Left lung (tissue), 10 donors: ENCODE results near the gene SPATA6. TPM values are rescaled to one million over a fixed set of nuclear protein-coding genes. Genes with fewer than 3 reads are reported as not detected.

Source experiments
- ATAC-seq: fragments of 200-7000 bp; cut with Tn5 transposase; one replicate; pipeline ENCODE4 v1.9.1; 2020; ENCODE audit warnings: moderate library complexity
- DNase-seq, 4 donors: peaks; one replicate each; pipeline ENCODE4 v3.0.0-alpha.2; 2013 to 2020
- H3K27ac ChIP-seq, 2 donors: fragments of 200-600 bp; sonication (generic) in 1 of 2; one replicate each; pipeline versions ENCODE4 v1.5.0 to v1.8.0; 2020 to 2021
- H3K27me3 ChIP-seq, 2 donors: fragments of 200-600 bp; sonication (generic) in 1 of 2; one replicate each; pipeline versions ENCODE4 v1.5.0 to v1.8.0; 2020 to 2021
- H3K36me3 ChIP-seq, 2 donors: fragments of 200-600 bp; sonication (generic) in 1 of 2; one replicate each; pipeline versions ENCODE4 v1.5.0 to v1.8.0; 2020 to 2021
- H3K4me1 ChIP-seq, 2 donors: fragments of 200-600 bp; one replicate each; pipeline ENCODE4 v1.8.0; 2021
- H3K4me3 ChIP-seq, 2 donors: fragments of 200-600 bp; sonication (generic) in 1 of 2; one replicate each; pipeline versions ENCODE4 v1.5.0 to v1.8.0; 2020 to 2021; ENCODE audit warnings: mild to moderate bottlenecking in 1 of 2
- H3K9me3 ChIP-seq, 2 donors: fragments of 200-600 bp; sonication (generic) in 1 of 2; one replicate each; pipeline versions ENCODE4 v1.5.0 to v1.8.0; 2020 to 2021
- intact Hi-C, 2 donors: fragments of 100-400 bp; cut with DNase I; formaldehyde crosslinking; loops; one replicate each; pipeline versions ENCODE4 v1.11.2 to v1.14.2; 2022
- polyA plus RNA-seq, 6 donors: library from polyadenylated mRNA; unstranded; fragments of 120-200 nt; gene quantifications; one replicate each; pipeline ENCODE4 v1.2.1, GENCODE V29; 2013; ENCODE audit not compliant: insufficient read length in 6 of 6
- total RNA-seq, 2 donors: library from RNA; stranded (reverse); fragmentation: NEBNext Ultra II Directional; extraction: Animal tissue kit (Norgen Biotek cat#: 25700); gene quantifications; one replicate each; pipeline ENCODE4 v1.2.1, GENCODE V29; 2021
- TF ChIP-seq, protein P1 (sequence below), 2 donors: fragments of 200-600 bp; sonication (generic) in 1 of 2; IDR thresholded peaks; one replicate each; pipeline versions ENCODE4 v1.5.0 to v1.8.0; 2021; ENCODE audit warnings: antibody characterized with exemption in 2 of 2
- donor health status: DM: no; HTN: yes; CAD: no.
- donor health status: DM: no; HTN: no; CAD: no.

Gene SPATA6
- total and polyA plus RNA-seq, 8 donors, result 11.9 to 33.9 (median 29.7) TPM

DNA sequence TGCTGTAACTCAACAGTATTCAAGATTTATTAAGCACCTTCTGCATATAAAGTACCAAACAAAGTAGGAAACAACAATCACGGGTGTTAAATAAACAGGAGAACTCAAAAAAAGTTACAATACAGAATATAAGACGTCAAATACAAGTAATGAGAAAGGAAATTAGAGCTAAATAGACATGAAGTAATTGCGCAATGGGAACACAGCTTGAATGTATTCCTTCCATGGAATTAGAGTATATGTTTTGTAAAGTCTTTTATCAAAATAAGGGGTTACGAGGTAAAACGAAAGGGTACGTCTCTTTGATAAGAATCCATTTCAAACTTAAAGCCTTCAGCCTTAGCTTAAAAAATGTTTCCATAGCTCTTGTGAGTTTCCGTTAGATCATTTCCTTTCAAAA is 109.1 kb downstream of the SPATA6 start:
- no peaks in the 10 kb centered on the region for H3K9me3 ChIP-seq
- no peak overlapping the region for H3K4me3 ChIP-seq
- H3K4me1 ChIP-seq, result no peaks in the 10 kb centered on the region
- H3K27ac ChIP-seq, result no peak overlapping the region
- DNase-seq (peak in 1 of 4 donors; percentile 1), ATAC-seq (no peak)
- TF ChIP-seq, protein P1, sequence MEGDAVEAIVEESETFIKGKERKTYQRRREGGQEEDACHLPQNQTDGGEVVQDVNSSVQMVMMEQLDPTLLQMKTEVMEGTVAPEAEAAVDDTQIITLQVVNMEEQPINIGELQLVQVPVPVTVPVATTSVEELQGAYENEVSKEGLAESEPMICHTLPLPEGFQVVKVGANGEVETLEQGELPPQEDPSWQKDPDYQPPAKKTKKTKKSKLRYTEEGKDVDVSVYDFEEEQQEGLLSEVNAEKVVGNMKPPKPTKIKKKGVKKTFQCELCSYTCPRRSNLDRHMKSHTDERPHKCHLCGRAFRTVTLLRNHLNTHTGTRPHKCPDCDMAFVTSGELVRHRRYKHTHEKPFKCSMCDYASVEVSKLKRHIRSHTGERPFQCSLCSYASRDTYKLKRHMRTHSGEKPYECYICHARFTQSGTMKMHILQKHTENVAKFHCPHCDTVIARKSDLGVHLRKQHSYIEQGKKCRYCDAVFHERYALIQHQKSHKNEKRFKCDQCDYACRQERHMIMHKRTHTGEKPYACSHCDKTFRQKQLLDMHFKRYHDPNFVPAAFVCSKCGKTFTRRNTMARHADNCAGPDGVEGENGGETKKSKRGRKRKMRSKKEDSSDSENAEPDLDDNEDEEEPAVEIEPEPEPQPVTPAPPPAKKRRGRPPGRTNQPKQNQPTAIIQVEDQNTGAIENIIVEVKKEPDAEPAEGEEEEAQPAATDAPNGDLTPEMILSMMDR (IDR thresholded peaks at IDR 0.05), result no peak
- no peaks in the 10 kb centered on the region for H3K27me3 ChIP-seq
- H3K36me3 ChIP-seq, result no peaks in the 10 kb centered on the region
- intact Hi-C loops, result no loop called here

DNA sequence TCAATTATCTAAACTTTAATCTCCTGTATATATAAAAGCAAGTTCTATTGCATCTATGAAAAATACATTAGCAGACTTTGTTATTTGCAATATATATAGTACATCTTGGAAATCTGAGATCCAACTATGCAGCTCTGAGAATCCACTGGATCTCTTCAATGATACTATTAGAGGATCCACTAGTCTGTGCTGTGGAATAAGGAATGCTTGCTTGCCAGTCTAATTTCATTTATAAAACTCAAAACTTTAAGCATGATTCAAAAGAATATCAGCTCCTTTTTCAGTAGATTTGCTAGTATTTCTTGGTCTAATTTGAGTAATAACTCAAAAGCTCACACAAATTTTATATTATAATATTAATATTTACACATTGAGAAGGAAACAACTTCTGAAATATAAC is 115.1 kb downstream of the SPATA6 start:
- H3K27ac ChIP-seq, result no peak overlapping the region
- DNase-seq, result peak in 1 of 4 donors; percentile 5
- no peak for ATAC-seq
- TF ChIP-seq, protein P1 (IDR thresholded peaks at IDR 0.05), result peak in 1 of 2 donors; percentile 8
- H3K36me3 ChIP-seq, result no peaks in the 10 kb centered on the region
- H3K9me3 ChIP-seq, result no peaks in the 10 kb centered on the region
- intact Hi-C loops, result no loop called here
- H3K4me3 ChIP-seq, result no peak overlapping the region
- no peaks in the 10 kb centered on the region for H3K4me1 ChIP-seq
- H3K27me3 ChIP-seq, result no peaks in the 10 kb centered on the region

DNA sequence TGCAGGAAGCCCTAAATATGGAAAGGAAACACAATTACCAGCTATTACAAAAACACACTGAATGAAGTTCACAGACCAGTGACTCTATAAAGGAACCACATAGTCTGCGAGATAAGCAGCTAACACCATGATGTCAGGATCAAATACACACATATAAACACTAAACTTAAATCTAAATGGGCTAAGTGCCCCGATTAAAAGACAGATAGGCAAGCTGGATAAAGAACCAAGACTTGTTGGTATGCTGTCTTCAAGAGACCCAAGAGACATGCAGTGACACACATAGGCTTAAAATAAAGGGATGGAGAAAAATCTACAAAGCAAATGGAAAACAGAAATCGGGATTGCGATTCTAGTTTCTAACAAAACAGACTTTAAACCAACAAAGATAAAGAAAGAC is 127.6 kb downstream of the SPATA6 start:
- Histone ChIP-seq H3K27me3 (no peaks in the 10 kb centered on the region), H3K4me3 (no peak overlapping the region), H3K4me1 (no peaks in the 10 kb centered on the region), H3K36me3 (no peaks in the 10 kb centered on the region), H3K27ac (no peak overlapping the region), H3K9me3 (peaks cover 0 to 32% of the 10 kb centered on the region in 2 donors)
- DNase-seq, result no peak
- TF ChIP-seq, protein P1 (IDR thresholded peaks at IDR 0.05), result no peak
- intact Hi-C loops, result no loop called here
- ATAC-seq, result no peak

DNA sequence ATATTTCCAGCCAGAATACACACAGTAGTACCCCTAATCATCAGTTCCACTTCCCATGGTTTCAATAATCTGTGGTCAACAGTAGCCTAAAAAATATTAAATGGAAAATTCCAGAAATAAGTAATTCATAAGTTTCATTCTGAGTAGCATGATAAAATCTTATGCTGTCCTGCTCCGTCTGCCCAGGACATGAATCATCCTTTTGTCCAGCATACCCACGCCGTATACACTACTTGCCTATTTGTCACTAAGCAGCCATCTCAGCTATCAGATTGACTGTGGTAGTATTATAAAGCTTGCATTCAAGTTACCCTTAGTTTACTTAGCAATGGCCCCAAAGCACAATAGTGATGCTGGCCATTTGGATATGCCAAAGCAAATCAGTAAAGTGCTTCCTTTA is 130.8 kb downstream of the SPATA6 start:
- ATAC-seq, result no peak
- Histone ChIP-seq H3K4me1 (no peaks in the 10 kb centered on the region), H3K9me3 (peaks cover 0 to 26% of the 10 kb centered on the region in 2 donors), H3K27ac (no peak overlapping the region), H3K36me3 (no peaks in the 10 kb centered on the region), H3K4me3 (no peak overlapping the region), H3K27me3 (no peaks in the 10 kb centered on the region)
- DNase-seq, result no peak
- TF ChIP-seq, protein P1 (IDR thresholded peaks at IDR 0.05), result no peak
- intact Hi-C loops, result no loop called here

DNA sequence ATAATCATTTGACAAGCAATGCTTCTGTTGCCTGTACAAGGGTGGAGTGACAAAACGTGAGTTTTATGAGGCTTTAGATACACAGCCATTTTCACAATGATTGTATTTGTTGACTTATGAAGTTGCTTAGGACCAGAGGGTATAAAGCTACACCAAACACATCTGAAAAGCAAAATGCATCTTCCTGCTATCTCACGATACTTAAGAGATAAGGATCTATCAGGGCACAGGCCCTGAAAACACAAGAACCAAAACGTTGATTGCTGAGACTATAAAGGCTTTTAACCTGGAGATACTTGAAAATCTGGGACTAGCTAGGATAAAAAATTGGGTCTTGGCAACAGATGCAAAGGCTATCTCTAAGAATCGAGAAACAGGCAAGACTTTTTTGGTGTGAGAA is 133.7 kb downstream of the SPATA6 start:
- intact Hi-C loops, result no loop called here

More for the DNA sequence above, 133.7 kb downstream of the SPATA6 start:
- DNase-seq (no peak), ATAC-seq (no peak)
- Histone ChIP-seq H3K36me3 (peaks cover 0 to under 1% of the 10 kb centered on the region in 2 donors), H3K27ac (no peak overlapping the region), H3K9me3 (peaks cover 0 to 5% of the 10 kb centered on the region in 2 donors), H3K4me3 (no peak overlapping the region), H3K27me3 (no peaks in the 10 kb centered on the region), H3K4me1 (no peaks in the 10 kb centered on the region)
- TF ChIP-seq, protein P1 (IDR thresholded peaks at IDR 0.05), result no peak
